Hematopoietic multipotent progenitor cell treated with erythropoietin and hydrocortisone succinate and interleukin-3 and kit ligand, for 6 days (in vitro differentiated cells): ENCODE data around the gene PDILT.
"Not testable (repeated sequence)": the region's sequence is repeated elsewhere in the genome, so short reads cannot be mapped to it uniquely, and the experiment has no call there.

ENCODE experiments used
- DNase-seq: peaks from one replicate; pipeline ENCODE4 v3.0.0-alpha.2; 2015

PDILT gene

DNA sequence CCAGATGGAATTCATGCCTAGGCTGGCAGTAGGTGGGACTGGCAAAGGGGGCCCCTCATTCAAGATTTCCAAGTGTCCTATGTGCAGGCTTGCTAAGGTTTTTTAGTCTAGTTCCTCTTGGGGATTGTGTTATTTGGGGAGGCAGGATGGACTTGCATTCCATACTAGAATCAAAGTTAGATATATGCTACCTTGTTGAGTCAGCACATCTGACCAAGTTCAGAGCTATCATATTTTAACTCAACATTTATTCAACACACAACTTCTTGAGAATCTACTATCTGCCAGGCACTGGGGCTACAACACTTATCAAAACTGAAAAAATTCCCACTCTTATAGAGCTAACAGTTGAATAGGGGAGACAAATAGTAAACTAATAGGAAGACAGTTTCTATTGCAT lies 83.9 kb downstream of the PDILT start:
- DNase-seq = no peak

DNA sequence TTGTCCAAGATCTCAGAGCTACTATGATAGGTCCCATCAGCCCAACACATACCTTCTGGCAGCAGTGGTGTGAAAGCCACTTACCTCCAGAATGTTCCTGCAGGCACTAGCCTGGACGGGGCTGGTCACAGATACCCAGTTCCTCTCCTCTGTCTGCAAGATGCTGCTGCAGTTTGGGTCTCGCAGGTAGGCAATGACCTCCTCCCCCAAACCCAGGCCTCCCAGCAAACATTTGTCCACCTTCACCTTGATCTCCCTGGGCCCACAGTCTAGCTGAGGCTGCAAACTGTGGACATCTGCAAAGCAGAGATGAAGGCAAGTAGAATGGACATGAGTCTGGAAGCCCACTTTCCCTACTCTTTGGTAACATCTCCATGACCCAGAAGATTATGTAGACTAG lies 84.4 kb downstream of the PDILT start:
- DNase-seq = no peak

- DNase-seq = no peak
Observed at GRCh38 chr16:20319406-20319805, 85.1 kb downstream of the PDILT start.

DNA sequence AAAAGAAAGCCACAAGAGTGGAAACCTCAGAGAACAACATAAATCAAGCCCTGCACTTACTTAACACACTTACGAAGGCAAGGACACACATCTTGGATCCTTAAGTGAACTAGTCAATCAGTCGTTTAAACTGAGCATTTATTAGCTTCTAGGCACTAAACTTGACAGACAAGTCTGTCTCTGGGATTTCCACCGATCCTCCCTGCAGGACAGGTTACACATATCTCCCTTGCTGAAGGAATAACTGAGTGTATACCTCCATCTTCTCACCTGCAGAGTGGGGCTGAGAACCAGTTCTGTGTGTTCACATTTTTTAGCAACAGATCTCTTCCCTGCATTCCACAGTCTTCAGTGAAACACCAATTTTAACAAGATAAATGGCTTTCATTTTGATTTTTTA lies 86.1 kb downstream of the PDILT start:
- DNase-seq = no peak

DNA sequence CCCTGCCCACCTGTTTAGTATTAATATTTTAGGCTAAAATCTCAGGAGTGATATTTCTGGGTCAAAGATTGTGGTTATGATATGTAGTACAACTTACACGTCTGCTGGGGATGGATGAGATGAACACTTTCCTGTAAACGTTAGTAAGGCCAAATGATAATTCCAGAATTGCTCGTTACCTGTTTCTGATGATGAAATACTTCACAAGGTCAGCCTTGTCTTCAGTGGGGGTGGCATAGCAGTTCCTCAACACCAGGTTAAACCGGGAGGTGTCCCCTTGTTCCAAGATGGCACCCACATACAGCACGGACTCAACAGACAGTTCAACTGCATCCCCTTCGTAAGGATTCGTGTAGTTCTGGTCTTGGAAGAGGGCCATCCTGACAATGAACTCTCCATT lies 86.5 kb downstream of the PDILT start:
- no peak for DNase-seq

- DNase-seq = no peak
Observed at GRCh38 chr16:20317117-20317516, 87.4 kb downstream of the PDILT start.

DNA sequence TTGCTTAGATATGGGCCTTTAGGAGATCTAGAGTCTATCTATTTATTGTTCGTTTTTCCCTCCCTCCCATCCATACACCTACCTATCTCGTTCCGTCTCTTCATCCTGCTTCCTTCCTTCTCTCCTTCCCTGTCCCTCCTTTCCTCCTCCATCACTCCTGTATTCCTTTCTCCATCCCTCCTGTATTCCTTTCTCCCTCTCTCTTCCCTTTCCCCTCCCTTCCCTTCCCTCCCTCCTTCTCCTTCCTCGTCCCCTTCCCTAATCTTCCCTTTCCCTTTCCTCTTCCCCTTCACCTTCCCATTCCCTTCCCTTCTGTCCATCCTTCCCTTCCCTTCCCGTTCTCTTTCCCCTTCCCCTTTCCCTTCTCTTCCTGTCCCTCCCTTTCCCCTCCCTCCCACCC lies 87.8 kb downstream of the PDILT start:
- DNase-seq = no peak

GRCh38 chr16:20315764-20316163 lies 88.8 kb downstream of the PDILT start:
- no peak for DNase-seq

DNA sequence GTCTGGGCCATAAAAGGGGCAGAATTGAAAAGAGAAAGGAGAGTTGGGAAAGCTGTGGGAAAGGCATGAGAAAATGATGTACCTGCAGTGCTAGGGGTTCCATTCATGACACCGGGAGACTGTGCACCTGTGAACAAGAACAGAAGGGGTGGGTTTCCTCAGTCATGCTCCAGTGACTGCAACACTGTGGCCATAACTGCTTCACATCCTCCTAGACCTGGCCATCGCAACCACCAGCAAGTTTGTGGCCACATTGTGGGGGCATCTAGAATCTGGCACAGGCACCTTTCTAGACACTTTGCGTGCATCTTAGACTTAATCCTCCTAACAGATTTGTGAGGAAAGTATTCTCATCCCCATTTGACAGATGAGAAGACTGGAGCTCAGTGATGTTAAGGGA lies 90.0 kb downstream of the PDILT start:
- no peak for DNase-seq

- no peak for DNase-seq
Observed at GRCh38 chr16:20313741-20314140, 90.8 kb downstream of the PDILT start.

- not testable (repeated sequence) for DNase-seq
Observed at GRCh38 chr16:20312536-20313095, 91.9 kb downstream of the PDILT start.

GRCh38 chr16:20311548-20311947 lies 93.0 kb downstream of the PDILT start:
- no peak for DNase-seq

GRCh38 chr16:20310421-20311395 lies 93.8 kb downstream of the PDILT start:
- DNase-seq = no peak

GRCh38 chr16:20309786-20310185 lies 94.8 kb downstream of the PDILT start:
- no peak for DNase-seq
